Glutamatergic neuron (in vitro differentiated cells): ENCODE results near the gene RAB3GAP2. TPM values are rescaled to one million over a fixed set of nuclear protein-coding genes. Genes with fewer than 3 reads are reported as not detected.
"Not testable (repeated sequence)": the region's sequence is repeated elsewhere in the genome, so short reads cannot be mapped to it uniquely, and the experiment has no call there.

Source experiments
- DNase-seq: peaks from one replicate; pipeline ENCODE4 v3.0.0; 2022
- H3K27ac Mint-ChIP-seq: one replicate; pipeline ENCODE4 v1.8.0; 2020; ENCODE audit warnings: mild to moderate bottlenecking, mixed read lengths, inconsistent platforms; ENCODE audit not compliant: unreplicated experiment
- H3K27me3 Mint-ChIP-seq: one replicate; pipeline ENCODE4 v1.8.0; 2020; ENCODE audit warnings: mild to moderate bottlenecking, moderate library complexity, mixed read lengths, inconsistent platforms; ENCODE audit not compliant: unreplicated experiment
- H3K36me3 Mint-ChIP-seq: one replicate; pipeline ENCODE4 v1.8.0; 2020; ENCODE audit warnings: mild to moderate bottlenecking, mixed read lengths, inconsistent platforms; ENCODE audit not compliant: unreplicated experiment
- H3K4me1 Mint-ChIP-seq: one replicate; pipeline ENCODE4 v1.8.0; 2020; ENCODE audit warnings: mild to moderate bottlenecking, low read depth, mixed read lengths, inconsistent platforms; ENCODE audit not compliant: unreplicated experiment
- H3K4me3 Mint-ChIP-seq: one replicate; pipeline ENCODE4 v1.8.0; 2020; ENCODE audit warnings: mild to moderate bottlenecking, mixed read lengths, inconsistent platforms; ENCODE audit not compliant: unreplicated experiment
- H3K9me3 Mint-ChIP-seq: one replicate; pipeline ENCODE4 v1.8.0; 2020; ENCODE audit warnings: mild to moderate bottlenecking, moderate library complexity, mixed read lengths, inconsistent platforms; ENCODE audit not compliant: unreplicated experiment
- CTCF ChIP-seq: fragments of 200-600 bp; sonication (generic); IDR thresholded peaks from one replicate; pipeline ENCODE4 v1.5.0; 2021; ENCODE audit not compliant: partially characterized antibody, unreplicated experiment
- total RNA-seq: library from RNA; stranded (reverse); fragmentation: NEBNext Ultra II Directional; extraction: Animal tissue kit (Norgen Biotek cat#: 25700); gene quantifications from one replicate; pipeline ENCODE4 v1.2.1, GENCODE V29; 2021; ENCODE audit not compliant: unreplicated experiment

The RAB3GAP2 gene
- total RNA-seq, 1 donor from 2014 or later: 65.3 TPM

GRCh38 chr1:220182656-220183055 is 89.6 kb downstream of the RAB3GAP2 start:
- H3K36me3 Mint-ChIP-seq: no peaks in the 10 kb centered on the region
- peaks cover 2% of the 10 kb centered on the region for H3K9me3 Mint-ChIP-seq
- no peak overlapping the region for H3K27ac Mint-ChIP-seq
- no peak overlapping the region for H3K4me3 Mint-ChIP-seq
- H3K4me1 Mint-ChIP-seq: no peaks in the 10 kb centered on the region
- no peaks in the 10 kb centered on the region for H3K27me3 Mint-ChIP-seq
- TF ChIP-seq CTCF: no peak
- no peak for DNase-seq

- Mint-ChIP-seq H3K36me3 (no peaks in the 10 kb centered on the region), H3K27me3 (no peaks in the 10 kb centered on the region), H3K27ac (no peak overlapping the region), H3K4me1 (no peaks in the 10 kb centered on the region), H3K4me3 (no peak overlapping the region), H3K9me3 (peaks cover 2% of the 10 kb centered on the region)
- DNase-seq: no peak
- TF ChIP-seq CTCF: no peak
These were observed 90.1 kb downstream of the RAB3GAP2 start for GRCh38 chr1:220182111-220182510.

GRCh38 chr1:220176540-220176939 is 95.7 kb downstream of the RAB3GAP2 start:
- no peaks in the 10 kb centered on the region for H3K36me3 Mint-ChIP-seq
- peaks cover 3% of the 10 kb centered on the region for H3K27me3 Mint-ChIP-seq
- H3K27ac Mint-ChIP-seq: no peak overlapping the region
- TF ChIP-seq CTCF: no peak
- peaks cover 8% of the 10 kb centered on the region for H3K4me1 Mint-ChIP-seq
- DNase-seq: no peak
- H3K4me3 Mint-ChIP-seq: no peak overlapping the region
- peaks cover 5% of the 10 kb centered on the region for H3K9me3 Mint-ChIP-seq

GRCh38 chr1:220170836-220171526 is 101.3 kb downstream of the RAB3GAP2 start:
- Mint-ChIP-seq H3K9me3 (peaks cover 7% of the 10 kb centered on the region), H3K27me3 (peaks cover 3% of the 10 kb centered on the region), H3K27ac (peak overlapping the region; percentile 95), H3K4me1 (peaks cover 20% of the 10 kb centered on the region), H3K4me3 (no peak overlapping the region), H3K36me3 (peaks cover 5% of the 10 kb centered on the region)
- TF ChIP-seq CTCF: no peak
- no peak for DNase-seq

- H3K36me3 Mint-ChIP-seq, H3K27me3 Mint-ChIP-seq, DNase-seq, H3K4me3 Mint-ChIP-seq, H3K9me3 Mint-ChIP-seq: not testable (repeated sequence)
- H3K27ac Mint-ChIP-seq: peak overlapping the region; percentile 14
- peaks cover 25% of the 10 kb centered on the region for H3K4me1 Mint-ChIP-seq
These were observed 102.4 kb downstream of the RAB3GAP2 start for GRCh38 chr1:220169887-220170286.
